SK-N-SH (cell line): ENCODE results near the gene MYH11.

Experiments used
- CTCF ChIP-seq: fragments of 200-600 bp; sonication (generic); IDR thresholded peaks from 2 replicates; pipeline ENCODE4 v1.6.1; 2017; ENCODE audit warnings: antibody characterized with exemption, mild to moderate bottlenecking, moderate library complexity
- EZH2phosphoT487 ChIP-seq: fragments of 200-600 bp; sonication (generic); IDR thresholded peaks from 2 replicates; pipeline ENCODE4 v1.6.1; 2017; ENCODE audit warnings: low read depth, mixed run types, mild to moderate bottlenecking, antibody characterized with exemption, moderate library complexity, borderline replicate concordance
- JUND ChIP-seq: IDR thresholded peaks from 2 replicates; pipeline ENCODE4 v1.4.0; 2012
- SIN3A ChIP-seq: IDR thresholded peaks from 2 replicates; pipeline ENCODE4 v1.6.1; 2012; ENCODE audit warnings: low read depth, mild to moderate bottlenecking, low read length, moderate library complexity, borderline replicate concordance
- SMC3 ChIP-seq: IDR thresholded peaks from 2 replicates; pipeline ENCODE4 v1.6.1; 2012; ENCODE audit warnings: low read depth, low read length, improper control_type of control experiment
- TCF12 ChIP-seq: IDR thresholded peaks from 2 replicates; pipeline ENCODE4 v1.4.0; 2012
- TEAD4 ChIP-seq: IDR thresholded peaks from 2 replicates; pipeline ENCODE4 v1.4.0; 2012; ENCODE audit warnings: mild to moderate bottlenecking, borderline replicate concordance; ENCODE audit not compliant: insufficient read depth
- USF2 ChIP-seq: fragments of 150-350 bp; IDR thresholded peaks from 2 replicates; pipeline ENCODE4 v1.6.1; 2017; ENCODE audit warnings: antibody characterized with exemption, low read length, low read depth, borderline replicate concordance
- YY1 ChIP-seq: IDR thresholded peaks from 2 replicates; pipeline ENCODE4 v1.4.0; 2012; ENCODE audit warnings: low read depth, mild to moderate bottlenecking

GRCh38 chr16:15686287-15686686, 170.5 kb downstream of the MYH11 start:
- TF ChIP-seq USF2 (no peak), CTCF (no peak), TEAD4 (no peak), EZH2phosphoT487 (no peak), JUND (no peak), SMC3 (no peak), TCF12 (no peak), YY1 (no peak), SIN3A (no peak)
